Colon (tissue), 2 donors: ENCODE measurements around the gene PLXDC2.
"Not testable (repeated sequence)": the region's sequence is repeated elsewhere in the genome, so short reads cannot be mapped to it uniquely, and the experiment has no call there.

Experiments used
- FAIRE-seq: peaks from 2 replicates; lab custom pipeline; 2012; peaks lifted over from hg19 to GRCh38; lab: Jason Lieb, UNC
- donor health status: control.
- donor health status: control.

Gene PLXDC2

DNA sequence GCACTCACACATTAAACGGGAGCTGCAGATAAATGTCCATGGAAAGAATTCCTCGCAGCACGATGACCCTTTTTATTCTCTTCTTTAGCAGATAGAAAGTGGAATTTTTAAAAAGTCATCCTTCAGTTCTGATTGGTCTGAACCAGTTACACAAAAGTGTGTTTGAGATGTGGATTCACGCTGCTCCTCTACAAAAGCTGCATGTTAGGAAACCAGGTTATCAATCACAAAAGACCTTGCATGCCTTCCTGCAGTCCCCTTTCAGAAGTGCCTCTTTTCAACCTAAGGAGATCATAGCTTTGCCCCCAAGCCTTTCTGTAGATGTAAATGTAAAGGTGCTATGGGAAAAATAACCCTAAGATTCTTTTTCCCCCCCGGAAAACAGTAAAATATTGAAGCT is 299.7 kb downstream of the PLXDC2 start:
- no peak for FAIRE-seq

- no peak for FAIRE-seq
These were observed 301.2 kb downstream of the PLXDC2 start for GRCh38 chr10:20117471-20117870.

DNA sequence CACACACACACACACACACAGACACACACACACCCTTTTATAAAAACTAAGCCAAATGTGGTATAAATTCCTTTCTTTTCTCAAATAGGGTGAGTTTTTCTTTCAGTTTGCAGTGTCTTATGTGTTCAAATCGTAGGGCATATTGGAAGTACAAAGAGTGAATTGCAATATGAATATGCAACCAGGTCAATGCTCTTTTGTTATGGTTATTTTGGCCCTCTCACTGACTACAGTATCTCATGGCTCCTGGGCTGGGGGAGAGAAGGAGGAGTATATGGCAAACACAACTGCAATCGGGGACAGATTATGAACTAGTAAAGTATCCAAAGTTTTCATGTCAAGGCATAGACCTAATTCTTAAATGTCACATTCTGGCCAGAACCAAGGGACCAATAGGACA is 301.9 kb downstream of the PLXDC2 start:
- FAIRE-seq, result no peak

DNA sequence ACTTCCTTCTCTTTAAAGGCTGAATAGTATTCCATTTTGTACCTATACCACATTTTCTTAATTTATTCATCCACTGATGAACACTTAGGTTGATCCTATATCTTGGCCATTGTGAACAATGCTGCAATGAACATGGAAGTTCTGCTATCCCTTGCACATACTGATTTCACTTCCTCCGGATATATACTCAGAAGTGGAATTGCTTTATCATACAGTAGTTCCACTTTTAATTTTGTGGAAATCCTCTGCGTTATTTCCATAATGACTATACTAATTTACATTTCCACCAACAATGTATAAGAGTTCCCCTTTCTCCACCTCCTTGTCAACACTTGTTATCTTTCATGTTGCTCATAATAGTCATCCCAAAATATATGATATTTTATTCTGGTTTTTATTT is 312.6 kb downstream of the PLXDC2 start:
- no peak for FAIRE-seq

DNA sequence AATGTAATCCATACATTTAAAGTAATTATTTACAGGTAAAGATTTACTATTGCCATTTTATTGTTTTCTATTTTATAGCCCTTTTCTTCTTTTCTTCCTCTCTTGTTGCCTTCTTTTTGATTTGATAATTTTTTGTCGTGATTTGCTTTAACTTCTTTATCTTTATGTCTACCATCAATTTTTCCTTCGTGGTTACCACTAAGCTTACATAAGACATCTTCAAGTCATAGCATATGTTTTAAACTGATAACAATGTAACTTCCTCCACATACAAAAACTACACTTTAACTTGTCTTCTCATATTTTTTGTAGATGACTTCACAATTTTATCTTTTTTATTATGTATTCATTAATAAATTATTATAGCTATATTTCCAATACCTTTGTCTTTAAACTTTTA is 316.6 kb downstream of the PLXDC2 start:
- no peak for FAIRE-seq

DNA sequence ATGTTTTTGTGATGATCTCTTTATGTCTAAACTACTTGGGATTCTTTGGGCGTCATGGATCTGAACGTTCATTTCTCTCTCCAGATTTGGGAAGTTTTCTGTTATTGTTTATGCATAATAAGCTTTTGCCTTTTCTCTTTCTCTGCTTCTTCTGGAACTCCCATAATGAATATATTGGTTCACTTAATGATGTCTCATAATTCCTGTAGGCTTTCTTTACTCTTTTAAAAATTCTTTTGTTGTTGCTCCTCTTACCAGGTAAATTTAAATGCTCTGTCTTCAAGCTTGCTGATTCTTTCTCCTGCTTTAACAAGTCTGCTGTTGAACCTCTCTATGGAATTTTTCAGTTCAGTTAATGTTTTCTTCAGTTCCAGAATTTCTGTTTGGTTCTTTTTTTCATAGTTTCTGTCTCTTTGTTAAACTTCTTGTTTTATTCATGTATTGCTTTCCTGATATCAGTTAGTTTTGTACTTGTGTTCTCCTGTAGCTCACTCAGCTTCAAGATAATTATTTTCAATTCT is 317.5 kb downstream of the PLXDC2 start:
- no peak for FAIRE-seq

DNA sequence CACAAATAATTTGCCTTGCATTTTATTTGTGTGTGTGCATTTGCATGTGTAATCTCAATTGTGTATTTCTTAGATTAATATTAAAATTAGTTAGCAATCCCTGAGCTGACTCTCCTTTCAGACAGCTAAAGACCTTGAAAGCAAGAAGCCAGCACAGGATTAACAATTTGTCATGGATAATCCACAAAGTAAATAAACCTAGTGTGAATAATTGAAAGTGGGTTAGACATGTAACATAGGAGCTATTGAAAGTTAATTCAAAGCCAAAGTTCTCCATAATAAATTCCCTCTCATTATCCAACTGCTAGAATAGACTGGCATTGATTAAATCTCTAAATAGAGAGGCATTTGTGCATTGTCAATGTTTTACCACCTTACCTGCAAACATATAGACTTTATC is 326.1 kb downstream of the PLXDC2 start:
- no peak for FAIRE-seq

- FAIRE-seq, result no peak
These were observed 328.0 kb downstream of the PLXDC2 start for GRCh38 chr10:20144268-20144667.

DNA sequence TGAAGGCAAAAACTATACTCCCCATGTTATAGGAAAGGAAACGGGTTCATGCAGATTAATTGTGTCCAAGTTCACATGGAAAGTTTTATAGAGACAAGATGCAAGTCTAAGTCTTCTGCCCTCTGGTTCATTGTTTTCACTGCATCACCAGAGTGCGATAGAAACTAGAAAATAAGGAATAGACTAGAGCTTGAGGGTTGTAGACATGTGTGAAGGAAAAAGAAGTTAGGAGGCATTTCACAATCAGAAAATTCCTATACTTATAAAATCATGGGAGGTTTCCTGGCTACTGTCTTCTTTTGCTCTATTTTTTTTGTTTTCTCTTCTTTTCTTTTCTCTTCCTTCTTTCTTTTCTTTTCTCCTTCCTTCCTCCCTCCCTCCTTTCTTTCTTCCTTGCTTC is 329.8 kb downstream of the PLXDC2 start:
- no peak for FAIRE-seq

- no peak for FAIRE-seq
These were observed 331.5 kb downstream of the PLXDC2 start for GRCh38 chr10:20147684-20148083.

- no peak for FAIRE-seq
These were observed 340.3 kb downstream of the PLXDC2 start for GRCh38 chr10:20156511-20156910.

DNA sequence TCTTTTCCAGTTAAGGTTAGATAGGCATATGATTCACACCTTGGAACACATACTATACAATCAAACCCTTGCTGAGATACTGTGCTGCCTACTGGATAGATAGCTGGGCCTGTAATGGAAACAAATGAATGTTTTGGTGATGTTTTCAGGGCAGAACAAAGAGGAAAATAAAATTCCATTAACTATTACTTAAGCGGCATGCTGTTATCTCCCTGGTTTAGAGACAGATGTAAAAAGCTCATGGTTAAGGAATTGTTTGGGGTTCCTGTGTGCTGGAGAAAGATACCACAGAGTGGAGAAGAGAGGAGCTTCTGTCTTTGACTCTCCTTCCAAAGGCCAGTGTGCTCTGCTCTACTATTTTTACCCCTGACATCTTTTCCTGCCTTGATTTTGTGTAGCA is 341.1 kb downstream of the PLXDC2 start:
- FAIRE-seq, result no peak

- FAIRE-seq, result no peak
These were observed 341.9 kb downstream of the PLXDC2 start for GRCh38 chr10:20158086-20158485.

DNA sequence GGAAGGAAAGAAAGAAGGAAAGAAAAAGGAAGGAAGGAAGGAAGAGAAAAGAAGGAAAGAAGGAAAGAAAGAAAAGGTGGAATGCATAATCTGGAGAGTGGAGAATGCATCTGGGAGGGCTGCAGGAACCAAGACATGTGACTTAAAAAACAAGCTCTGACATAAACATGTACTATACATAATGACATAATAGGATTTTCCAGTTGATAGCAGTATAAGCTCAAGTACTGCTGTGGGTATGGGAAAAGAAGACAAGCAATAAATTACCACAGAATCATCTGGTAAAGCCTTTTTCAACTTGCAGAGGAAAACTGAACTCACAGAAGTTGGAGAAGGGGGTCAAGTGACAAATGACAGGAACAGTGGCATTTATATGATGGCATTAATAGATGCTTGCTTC is 345.9 kb downstream of the PLXDC2 start:
- no peak for FAIRE-seq

DNA sequence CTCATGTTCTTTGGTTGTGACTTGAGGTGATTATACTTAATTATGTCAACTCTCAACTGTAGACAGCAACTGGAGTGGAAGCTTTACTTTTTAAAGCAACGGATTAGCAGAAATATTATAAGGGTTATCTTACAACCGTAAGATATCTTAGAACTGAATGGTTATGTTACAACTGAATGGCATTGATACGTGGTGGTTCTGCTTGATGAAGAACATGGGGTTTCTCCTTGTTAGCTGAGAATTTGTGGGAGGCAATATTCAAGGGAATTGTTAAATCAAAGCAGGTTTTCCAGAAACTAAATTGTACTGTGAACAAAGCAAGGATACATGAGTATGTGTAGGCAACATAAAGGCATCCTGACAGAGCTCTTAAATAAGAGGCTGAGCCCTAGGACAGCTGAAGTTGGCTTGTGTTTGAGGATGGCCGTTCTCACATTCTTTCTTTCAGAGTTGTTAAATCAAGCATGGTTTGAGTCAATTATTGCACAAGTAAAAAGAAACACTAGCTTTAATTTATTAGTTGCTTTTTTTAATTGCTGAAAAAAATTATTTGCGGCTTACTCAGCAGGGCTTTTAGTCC is 350.0 kb downstream of the PLXDC2 start:
- no peak for FAIRE-seq

GRCh38 chr10:20170661-20171060 is 354.4 kb downstream of the PLXDC2 start:
- FAIRE-seq, result peak; percentile 43

DNA sequence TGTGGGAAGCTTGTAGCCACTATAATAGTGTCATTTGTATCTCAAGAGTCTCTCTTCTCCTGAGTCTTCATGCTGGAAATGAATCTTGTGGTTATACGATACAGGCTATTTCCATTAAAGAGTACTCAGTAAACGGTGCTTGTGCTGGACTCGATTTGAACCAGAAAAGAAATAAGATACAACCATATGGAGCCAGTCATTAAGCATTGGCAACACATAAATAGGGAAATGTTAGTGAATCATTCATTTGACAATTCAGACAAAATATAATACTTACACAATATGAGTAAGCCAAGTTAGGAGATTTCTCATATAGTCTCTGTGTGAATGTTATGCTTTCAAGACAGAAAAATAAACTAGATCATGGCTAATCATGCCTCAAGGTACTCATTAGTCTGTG is 356.8 kb downstream of the PLXDC2 start:
- FAIRE-seq, result no peak

DNA sequence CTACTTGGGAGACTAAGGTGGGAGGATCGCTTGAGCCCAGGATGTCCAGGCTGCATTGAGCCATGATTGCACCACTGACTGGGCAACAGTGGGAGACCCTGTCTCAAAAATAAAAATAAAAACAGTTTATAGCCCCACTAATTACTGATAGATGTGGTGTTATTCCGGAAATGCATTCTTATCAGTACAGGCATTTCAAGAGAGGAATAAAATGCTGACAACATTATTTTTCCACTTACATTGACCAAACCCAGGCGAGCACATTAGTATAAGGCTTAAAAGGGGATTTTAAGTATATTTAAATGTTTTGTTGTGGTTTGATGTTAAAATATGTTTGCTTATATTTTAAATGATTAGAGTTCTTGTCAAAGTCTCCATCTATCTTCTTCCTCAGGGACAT is 359.5 kb downstream of the PLXDC2 start:
- FAIRE-seq, result no peak

GRCh38 chr10:20180766-20181165 is 364.5 kb downstream of the PLXDC2 start:
- no peak for FAIRE-seq

DNA sequence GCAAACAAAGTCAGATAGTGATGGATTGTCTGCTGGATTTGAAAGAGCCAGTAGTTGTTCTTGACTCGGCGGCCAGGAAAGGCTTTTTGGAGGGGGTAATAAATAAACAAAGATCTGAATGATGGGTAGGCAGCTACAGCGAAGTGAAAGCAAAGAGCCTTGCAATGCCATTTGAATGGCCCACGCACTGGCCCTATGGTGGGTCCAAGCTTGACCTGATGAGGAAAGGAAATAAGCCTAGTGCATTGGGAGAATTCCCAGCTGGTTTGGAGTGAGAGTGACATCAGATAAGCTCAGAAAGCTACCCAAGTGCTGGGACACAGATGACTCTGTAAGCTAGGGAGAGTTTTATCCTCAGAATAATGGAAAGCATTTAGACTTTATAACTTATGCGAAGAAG is 365.2 kb downstream of the PLXDC2 start:
- FAIRE-seq, result no peak

DNA sequence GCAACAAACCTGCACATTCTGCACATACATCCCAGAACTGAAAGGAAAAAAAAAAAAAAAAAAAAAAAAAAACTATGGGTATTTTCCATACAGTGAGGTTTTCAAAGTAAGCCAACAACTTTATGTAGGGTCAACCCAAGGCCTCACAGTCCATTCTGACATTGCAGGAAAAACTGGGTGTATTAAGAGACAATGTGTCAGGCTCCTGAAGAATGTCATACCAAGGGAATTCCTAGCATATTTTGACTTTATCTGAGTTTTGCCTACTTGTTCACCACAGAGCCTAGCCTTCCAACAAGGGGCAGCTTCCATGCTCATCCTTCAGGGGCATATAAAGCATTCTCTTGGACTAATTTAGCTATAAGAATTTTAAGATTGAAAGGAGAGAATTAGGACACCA is 368.9 kb downstream of the PLXDC2 start:
- FAIRE-seq, result no peak

- FAIRE-seq, result not testable (repeated sequence)
These were observed 375.2 kb downstream of the PLXDC2 start for GRCh38 chr10:20191392-20191791.

GRCh38 chr10:20195076-20195475 is 378.8 kb downstream of the PLXDC2 start:
- FAIRE-seq, result no peak

GRCh38 chr10:20200758-20201157 is 384.5 kb downstream of the PLXDC2 start:
- no peak for FAIRE-seq

GRCh38 chr10:20202337-20202736 is 386.1 kb downstream of the PLXDC2 start:
- no peak for FAIRE-seq
